HG02943 (cell line): ENCODE data around the gene TTK.
"Not testable (repeated sequence)": the region's sequence is repeated elsewhere in the genome, so short reads cannot be mapped to it uniquely, and the experiment has no call there.

ENCODE experiments used
- ATAC-seq: cut with Tn5 transposase; IDR thresholded peaks from one replicate; pipeline ENCODE4 v1.9.1; 2021; ENCODE audit warnings: mild to moderate bottlenecking, low read depth, moderate library complexity; ENCODE audit not compliant: unreplicated experiment

The TTK gene

DNA sequence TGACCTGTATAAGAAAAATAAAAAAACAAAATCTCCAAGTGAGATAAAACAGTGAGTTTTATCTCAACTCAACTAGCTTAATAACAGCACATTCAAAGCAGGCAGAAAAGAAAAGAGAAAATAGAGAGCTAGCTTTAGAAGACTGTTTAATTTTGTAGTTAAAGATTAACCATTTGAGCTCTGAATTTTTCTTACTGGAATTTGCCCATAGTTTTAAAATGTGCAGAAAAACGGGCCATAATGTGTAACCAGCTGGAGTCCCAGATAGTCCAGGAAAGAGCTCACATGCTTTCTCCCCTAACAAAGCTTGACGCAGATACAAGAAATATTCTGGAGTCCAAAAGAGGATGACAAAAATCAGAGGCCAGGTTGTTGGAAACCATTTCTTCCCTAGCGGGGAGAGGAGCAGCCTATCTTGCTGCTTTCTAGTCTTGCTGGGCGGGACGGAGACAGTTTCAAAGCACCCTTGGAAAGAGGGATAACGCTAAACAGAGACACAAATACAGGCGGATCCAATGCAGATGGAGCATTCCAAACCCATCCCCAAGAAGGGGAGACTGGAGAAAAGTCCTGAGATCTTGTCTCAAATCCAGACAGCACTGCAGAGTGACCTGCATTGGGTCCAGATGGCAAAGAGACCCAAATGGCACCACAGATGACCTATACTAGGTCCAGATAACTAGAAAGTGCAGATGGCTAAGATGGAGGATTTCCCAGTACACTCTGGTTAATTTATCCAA, 16.1 kb downstream of the TTK start:
- ATAC-seq = no peak

GRCh38 chr6:80021131-80021530, 16.7 kb downstream of the TTK start:
- no peak for ATAC-seq

GRCh38 chr6:80021591-80021990, 17.1 kb downstream of the TTK start:
- ATAC-seq = no peak

GRCh38 chr6:80022803-80023202, 18.4 kb downstream of the TTK start:
- no peak for ATAC-seq

DNA sequence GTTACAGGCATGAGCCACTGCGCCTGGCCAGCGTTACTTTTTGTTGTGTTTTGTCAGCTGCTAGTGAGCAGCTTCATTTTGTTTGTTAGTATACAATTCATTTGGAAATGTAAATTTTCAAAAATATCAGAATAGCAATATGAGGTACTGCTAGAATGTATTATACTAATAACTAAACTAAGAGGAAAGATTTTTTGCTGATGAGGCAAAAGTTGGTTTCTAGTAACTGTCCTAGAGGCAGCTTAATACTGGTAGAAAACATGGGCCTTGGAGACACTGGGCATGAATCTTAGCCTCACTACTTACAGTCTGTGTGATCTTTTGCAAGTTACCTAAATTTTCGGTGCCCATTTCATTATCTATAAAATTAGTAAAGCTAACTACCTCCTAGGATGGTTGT, 24.1 kb downstream of the TTK start:
- no peak for ATAC-seq

DNA sequence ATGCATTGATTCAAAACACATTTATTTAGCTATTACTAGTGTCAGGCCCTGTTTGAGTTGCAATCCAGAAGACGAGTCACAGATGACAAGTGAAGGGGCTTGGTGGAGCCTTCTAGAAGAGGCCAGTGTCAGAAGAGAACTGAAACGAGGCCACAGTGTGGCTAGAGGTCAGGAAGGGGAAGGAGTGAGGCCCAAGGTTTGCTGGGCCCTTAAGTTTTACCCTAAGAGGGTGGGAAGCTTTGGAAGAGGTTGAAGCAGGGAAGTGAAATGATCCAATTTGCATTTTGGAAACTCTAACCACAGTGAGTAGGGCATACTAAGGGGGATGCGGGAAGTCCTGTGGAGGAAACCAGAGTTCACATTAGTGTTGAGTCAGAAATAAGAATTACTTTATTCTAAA, 25.0 kb downstream of the TTK start:
- no peak for ATAC-seq

DNA sequence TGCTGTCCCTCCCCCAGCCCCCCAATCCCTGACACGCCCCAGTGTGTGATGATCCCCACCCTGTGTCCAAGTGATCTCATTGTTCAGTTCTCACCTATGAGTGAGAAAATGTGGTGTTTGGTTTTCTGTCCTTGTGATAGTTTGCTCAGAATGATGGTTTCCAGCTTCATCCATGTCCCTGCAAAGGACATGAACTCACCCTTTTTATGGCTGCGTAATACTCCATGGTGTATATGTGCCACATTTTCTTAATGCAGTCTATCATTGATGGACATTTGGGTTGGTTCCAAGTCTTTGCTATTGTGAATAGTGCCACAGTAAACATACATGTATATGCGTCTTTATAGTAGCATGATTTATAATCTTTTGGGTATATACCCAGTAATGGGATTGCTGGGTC, 43.8 kb downstream of the TTK start:
- ATAC-seq = not testable (repeated sequence)

GRCh38 chr6:80060774-80061173, 56.3 kb downstream of the TTK start:
- no peak for ATAC-seq

DNA sequence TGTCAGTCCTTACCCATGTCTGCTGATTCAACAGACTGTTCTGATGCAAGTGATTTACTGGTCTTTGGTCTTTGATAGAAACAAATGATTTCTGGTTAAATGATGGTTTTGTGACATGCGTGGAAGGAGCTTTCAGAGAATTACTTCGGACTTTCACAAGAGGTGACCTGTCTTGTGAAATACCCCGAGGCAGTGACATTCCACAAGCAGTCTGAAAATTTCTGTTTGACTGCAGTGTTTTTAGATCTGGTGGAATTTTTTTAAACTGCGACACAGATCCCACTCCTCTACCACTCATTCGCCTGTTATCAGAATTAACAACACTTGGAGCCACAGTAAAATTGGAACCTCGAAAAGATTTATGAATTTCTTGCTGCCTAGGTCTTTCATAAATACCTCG, 63.7 kb downstream of the TTK start:
- ATAC-seq = not testable (repeated sequence)

DNA sequence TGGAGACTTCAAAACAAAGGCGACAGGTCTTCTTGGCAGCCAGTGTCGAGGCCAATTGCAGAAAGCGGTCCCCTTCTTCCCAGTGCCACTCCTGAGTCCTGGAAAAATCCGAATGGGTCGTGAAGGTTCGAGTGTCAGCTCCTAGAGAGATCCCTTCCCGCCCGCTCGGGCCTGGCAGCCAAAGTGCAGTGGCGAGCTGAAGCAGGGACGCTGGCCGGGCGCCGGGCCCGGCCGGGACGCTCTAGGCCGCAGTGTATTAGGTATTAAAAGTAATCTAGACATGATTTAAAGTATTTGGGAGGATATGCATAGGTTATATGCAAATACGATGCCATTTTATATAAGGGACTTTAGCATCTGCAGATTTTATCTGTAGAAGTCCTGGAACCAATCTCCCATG, 66.0 kb downstream of the TTK start:
- not testable (repeated sequence) for ATAC-seq

- no peak for ATAC-seq
These were observed 72.6 kb downstream of the TTK start for GRCh38 chr6:80077067-80077466.

GRCh38 chr6:80088637-80089036, 84.2 kb downstream of the TTK start:
- ATAC-seq = no peak

- ATAC-seq = no peak
These were observed 87.1 kb downstream of the TTK start for GRCh38 chr6:80091506-80091905.
